ENCODE measurements around the gene UTP25.
A peak's percentile ranks its signal among the peaks of the same experiment; 100 is the strongest.
"Not testable (repeated sequence)": the region's sequence is repeated elsewhere in the genome, so short reads cannot be mapped to it uniquely, and the experiment has no call there.

Gene UTP25

DNA sequence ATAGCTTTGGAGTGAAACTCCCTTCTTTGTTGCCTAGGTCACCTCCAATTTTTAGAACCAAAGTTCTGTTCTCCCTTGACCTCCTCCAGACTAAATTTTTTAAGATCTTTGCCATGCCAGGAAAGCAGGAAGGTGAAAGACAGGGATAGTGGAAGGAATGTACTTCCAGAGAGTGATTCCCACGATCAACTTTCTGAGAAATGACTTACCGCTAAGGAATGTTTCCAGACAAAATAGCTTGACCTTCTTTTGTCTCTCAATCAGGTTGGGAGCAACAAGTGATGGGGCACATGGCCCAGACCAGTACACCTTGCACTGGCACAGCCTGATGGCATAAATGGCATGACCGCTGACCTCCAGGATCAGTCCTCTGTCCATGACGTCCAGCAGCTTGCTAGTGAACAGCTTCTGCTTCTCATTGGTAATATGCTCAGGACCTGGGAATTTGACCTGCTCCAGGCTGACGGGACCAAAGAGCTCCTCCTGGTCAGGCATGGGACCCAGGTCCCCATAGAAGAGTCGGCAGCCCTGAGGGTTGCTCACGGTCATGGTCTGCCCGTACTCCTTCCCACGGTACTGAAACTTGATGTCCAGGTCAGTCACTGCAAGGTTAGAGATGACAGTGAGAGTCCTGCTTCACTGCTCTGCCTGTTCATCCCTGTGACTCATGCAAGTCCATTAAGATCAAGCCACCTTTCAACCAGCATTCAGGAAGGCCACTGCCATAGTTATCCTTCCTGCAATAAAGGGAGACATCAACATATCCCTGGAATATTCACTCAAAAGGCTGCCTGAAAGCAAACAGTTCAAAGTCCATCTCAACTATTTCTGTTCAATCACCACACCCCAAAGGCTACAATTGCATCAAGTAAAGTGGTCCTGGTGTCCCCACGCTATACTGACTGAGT, 37.2 kb upstream of the UTP25 start:
- H3K36me3 ChIP-seq (ENCODE audit: insufficient read depth, low read length) = 0 out of 2 replicates have a peak, but pooled peaks cover 9% of the 10 kb centered on the region
- H3K4me1 ChIP-seq (ENCODE audit: insufficient read depth, low read length) = no peaks in the 10 kb centered on the region
- WGBS = 89% methylated on average over 10 of the region's 10 CpGs
- no peak overlapping the region for H3K4me3 ChIP-seq (ENCODE audit: low read length)
- no peak overlapping the region for H3K27ac ChIP-seq (ENCODE audit: low read depth, low read length)
- no peaks in the 10 kb centered on the region for H3K9me3 ChIP-seq (ENCODE audit: insufficient read depth, low read depth, low read length)
- H3K27me3 ChIP-seq (ENCODE audit: insufficient read depth, low read length) = peaks cover 36% of the 10 kb centered on the region; the same call in 1 of the 2 replicates
- H3K9ac ChIP-seq (ENCODE audit: low read depth, low read length) = no peak overlapping the region

DNA sequence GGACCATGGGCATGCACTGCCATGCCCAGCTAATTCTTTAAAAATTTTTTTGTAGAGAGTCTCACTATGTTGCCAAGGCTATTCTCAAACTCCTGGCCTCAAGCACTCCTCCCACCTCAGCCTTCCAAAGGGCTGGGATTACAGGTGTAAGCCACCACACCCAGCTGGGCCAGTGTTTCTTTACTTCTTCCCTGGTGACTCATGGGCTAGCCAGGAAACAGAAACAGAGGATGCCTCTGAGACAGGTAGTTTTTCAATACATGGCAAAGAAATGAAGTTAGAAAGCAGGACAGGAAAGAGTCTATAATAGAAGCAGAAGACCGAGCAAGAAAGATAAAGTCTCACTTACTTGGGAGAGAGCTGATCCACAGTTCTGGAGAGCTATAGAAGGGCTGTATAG, 35.9 kb upstream of the UTP25 start:
- no peak overlapping the region for H3K4me3 ChIP-seq (ENCODE audit: low read length)
- 57% methylated on average over 1 of the region's 1 CpG for WGBS
- H3K9me3 ChIP-seq (ENCODE audit: insufficient read depth, low read depth, low read length) = no peaks in the 10 kb centered on the region
- no peak overlapping the region for H3K27ac ChIP-seq (ENCODE audit: low read depth, low read length)
- peaks cover 25% of the 10 kb centered on the region; the same call in 1 of the 2 replicates for H3K27me3 ChIP-seq (ENCODE audit: insufficient read depth, low read length)
- 0 out of 2 replicates have a peak, but pooled peaks cover 9% of the 10 kb centered on the region for H3K36me3 ChIP-seq (ENCODE audit: insufficient read depth, low read length)
- H3K9ac ChIP-seq (ENCODE audit: low read depth, low read length) = no peak overlapping the region
- no peaks in the 10 kb centered on the region for H3K4me1 ChIP-seq (ENCODE audit: insufficient read depth, low read length)

DNA sequence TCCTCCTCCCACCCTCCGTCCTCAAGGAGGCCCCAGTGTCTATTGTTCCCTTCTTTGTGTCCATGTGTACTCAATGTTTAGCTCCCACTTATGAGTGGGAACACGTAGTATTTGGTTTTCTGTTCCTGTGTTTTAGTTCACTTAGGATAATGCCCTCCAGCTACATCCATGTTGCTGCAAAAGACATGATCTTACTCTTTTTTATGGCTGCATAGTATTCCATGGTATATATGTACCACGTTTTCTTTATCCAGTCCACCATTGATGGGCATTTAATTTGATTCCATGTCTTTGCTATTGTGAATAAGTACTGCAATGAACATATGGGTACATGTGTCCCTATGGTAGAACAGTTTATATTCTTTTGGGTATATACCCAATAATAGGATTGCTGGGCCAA, 34.1 kb upstream of the UTP25 start:
- H3K9ac ChIP-seq (ENCODE audit: low read depth, low read length); H3K27ac ChIP-seq (ENCODE audit: low read depth, low read length); H3K36me3 ChIP-seq (ENCODE audit: insufficient read depth, low read length); H3K4me1 ChIP-seq (ENCODE audit: insufficient read depth, low read length); H3K27me3 ChIP-seq (ENCODE audit: insufficient read depth, low read length); H3K9me3 ChIP-seq (ENCODE audit: insufficient read depth, low read depth, low read length); H3K4me3 ChIP-seq (ENCODE audit: low read length): not testable (repeated sequence)
- WGBS = 84% methylated on average over 2 of the region's 3 CpGs

GRCh38 chr1:209797978-209798639, 29.7 kb upstream of the UTP25 start:
- peaks cover 6% of the 10 kb centered on the region; the same call in 1 of the 2 replicates for H3K27me3 ChIP-seq (ENCODE audit: insufficient read depth, low read length)
- no peaks in the 10 kb centered on the region for H3K9me3 ChIP-seq (ENCODE audit: insufficient read depth, low read depth, low read length)
- H3K9ac ChIP-seq (ENCODE audit: low read depth, low read length) = no peak overlapping the region
- H3K4me1 ChIP-seq (ENCODE audit: insufficient read depth, low read length) = no peaks in the 10 kb centered on the region
- H3K27ac ChIP-seq (ENCODE audit: low read depth, low read length) = no peak overlapping the region
- no peaks in the 10 kb centered on the region for H3K36me3 ChIP-seq (ENCODE audit: insufficient read depth, low read length)
- no peak overlapping the region for H3K4me3 ChIP-seq (ENCODE audit: low read length)
- 83% methylated on average over 9 of the region's 9 CpGs for WGBS

DNA sequence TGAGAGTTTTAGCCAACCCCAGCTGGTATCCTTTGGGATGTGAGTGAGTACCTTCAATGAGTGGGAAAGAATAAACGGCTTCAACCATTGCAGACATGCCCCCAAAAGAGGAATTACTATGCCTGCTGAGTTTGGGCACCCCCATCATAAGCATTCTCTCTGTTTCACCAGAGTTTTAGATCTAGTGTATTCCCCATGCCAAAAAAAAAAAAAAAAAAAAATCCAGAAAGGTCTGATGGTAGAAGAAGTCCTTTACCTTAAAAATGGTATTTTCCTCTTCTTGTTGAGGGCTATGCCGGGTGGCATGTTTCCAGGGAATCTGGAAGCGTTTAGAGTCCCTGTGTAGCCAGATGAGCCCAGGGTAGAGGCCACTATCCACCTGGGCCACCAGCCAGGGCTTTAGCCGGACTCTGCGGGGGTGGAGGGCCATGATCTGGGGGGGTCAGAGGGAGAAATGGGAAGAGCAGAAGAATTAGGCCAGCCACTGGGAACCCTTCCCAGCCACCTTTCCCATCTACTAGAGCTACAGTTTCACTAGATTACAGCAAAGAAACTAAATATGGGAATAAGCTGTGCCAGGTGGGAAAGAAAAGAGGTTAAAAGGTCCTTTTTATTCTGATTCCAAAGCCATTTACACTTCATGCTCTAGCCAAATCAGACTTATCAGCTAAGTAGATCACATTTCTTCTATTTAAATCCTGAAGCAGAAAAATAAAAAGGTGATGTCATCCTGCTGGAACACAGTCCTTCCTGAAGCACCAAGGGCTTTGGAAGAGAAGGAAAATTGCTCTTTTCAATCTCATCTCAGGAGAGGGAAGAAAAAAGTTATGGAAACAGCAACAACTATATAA, 26.6 kb upstream of the UTP25 start:
- H3K4me3 ChIP-seq (ENCODE audit: low read length) = no peak overlapping the region
- 97% methylated on average over 4 of the region's 5 CpGs for WGBS
- H3K4me1 ChIP-seq (ENCODE audit: insufficient read depth, low read length) = peaks cover under 1% of the 10 kb centered on the region; the same call in 1 of the 2 replicates
- no peak overlapping the region for H3K9ac ChIP-seq (ENCODE audit: low read depth, low read length)
- H3K27ac ChIP-seq (ENCODE audit: low read depth, low read length) = no peak overlapping the region
- H3K27me3 ChIP-seq (ENCODE audit: insufficient read depth, low read length) = peaks cover 26% of the 10 kb centered on the region; the same call in 1 of the 2 replicates
- no peaks in the 10 kb centered on the region for H3K9me3 ChIP-seq (ENCODE audit: insufficient read depth, low read depth, low read length)
- no peaks in the 10 kb centered on the region for H3K36me3 ChIP-seq (ENCODE audit: insufficient read depth, low read length)

DNA sequence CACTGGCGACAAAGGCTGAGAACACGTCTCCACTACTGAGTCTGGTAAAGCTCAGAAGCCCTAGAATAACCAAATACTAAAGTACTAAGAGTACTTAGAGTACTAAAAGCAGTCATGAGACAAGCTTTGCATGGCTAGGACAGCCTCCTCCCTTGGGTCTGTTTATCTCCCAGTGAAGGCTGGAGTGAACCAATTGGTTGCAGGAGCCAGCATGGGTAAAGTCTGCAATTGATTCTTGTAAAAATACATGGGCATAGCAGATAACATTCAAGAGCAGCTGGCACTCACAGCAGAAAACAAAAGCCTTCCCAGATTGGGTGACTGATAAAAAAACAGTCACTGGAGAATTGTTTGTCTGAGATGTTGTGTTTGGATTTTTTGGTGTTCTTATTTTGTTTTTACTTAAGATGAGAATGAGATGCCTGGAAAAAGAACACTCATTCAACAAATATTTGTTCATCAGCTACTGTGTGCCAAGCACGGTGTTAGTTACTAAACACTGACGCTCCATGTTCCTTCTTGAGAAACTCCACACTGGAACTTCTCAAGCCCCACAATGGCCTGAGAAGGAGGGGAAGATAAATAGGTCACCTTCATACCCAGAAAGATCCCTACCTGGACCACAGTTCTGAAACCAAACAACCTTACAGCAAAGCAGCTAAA, 25.5 kb upstream of the UTP25 start:
- WGBS = 93% methylated on average over 4 of the region's 4 CpGs
- Histone ChIP-seq H3K4me3 (ENCODE audit: low read length) (no peak overlapping the region), H3K4me1 (ENCODE audit: insufficient read depth, low read length) (peaks cover 3% of the 10 kb centered on the region; the same call in 1 of the 2 replicates), H3K27ac (ENCODE audit: low read depth, low read length) (no peak overlapping the region), H3K36me3 (ENCODE audit: insufficient read depth, low read length) (no peaks in the 10 kb centered on the region), H3K27me3 (ENCODE audit: insufficient read depth, low read length) (peaks cover 26% of the 10 kb centered on the region; the same call in 1 of the 2 replicates), H3K9ac (ENCODE audit: low read depth, low read length) (no peak overlapping the region), H3K9me3 (ENCODE audit: insufficient read depth, low read depth, low read length) (no peaks in the 10 kb centered on the region)

- Histone ChIP-seq H3K4me3 (ENCODE audit: low read length) (no peak overlapping the region), H3K36me3 (ENCODE audit: insufficient read depth, low read length) (no peaks in the 10 kb centered on the region), H3K9me3 (ENCODE audit: insufficient read depth, low read depth, low read length) (no peaks in the 10 kb centered on the region), H3K9ac (ENCODE audit: low read depth, low read length) (no peak overlapping the region), H3K27ac (ENCODE audit: low read depth, low read length) (no peak overlapping the region), H3K27me3 (ENCODE audit: insufficient read depth, low read length) (peaks cover 26% of the 10 kb centered on the region; the same call in 1 of the 2 replicates), H3K4me1 (ENCODE audit: insufficient read depth, low read length) (peaks cover 3% of the 10 kb centered on the region; the same call in 1 of the 2 replicates)
- 87% methylated on average over 4 of the region's 4 CpGs for WGBS
Observed at GRCh38 chr1:209802780-209803152, 25.0 kb upstream of the UTP25 start.

DNA sequence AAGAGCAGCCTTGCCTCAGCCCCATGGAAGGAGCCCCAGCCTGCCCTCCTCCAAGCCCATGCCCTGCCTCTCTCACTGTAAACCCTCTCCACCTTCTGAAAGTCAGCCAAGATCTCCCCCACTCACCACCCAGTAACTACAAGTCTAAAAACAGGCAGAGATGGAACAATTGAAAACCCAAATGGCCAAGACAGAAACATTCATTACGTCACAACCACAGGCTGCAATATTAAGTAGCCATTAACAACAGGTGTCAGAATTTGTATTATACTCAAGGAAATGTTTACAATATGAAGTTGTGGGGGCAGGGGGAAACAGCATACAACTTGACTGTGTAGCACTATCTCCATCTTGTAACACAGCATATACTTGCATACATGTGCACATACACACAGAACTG, 24.2 kb upstream of the UTP25 start:
- Histone ChIP-seq H3K4me1 (ENCODE audit: insufficient read depth, low read length) (peaks cover 3% of the 10 kb centered on the region; the same call in 1 of the 2 replicates), H3K9ac (ENCODE audit: low read depth, low read length) (no peak overlapping the region), H3K9me3 (ENCODE audit: insufficient read depth, low read depth, low read length) (no peaks in the 10 kb centered on the region), H3K36me3 (ENCODE audit: insufficient read depth, low read length) (no peaks in the 10 kb centered on the region), H3K27ac (ENCODE audit: low read depth, low read length) (no peak overlapping the region), H3K4me3 (ENCODE audit: low read length) (no peak overlapping the region), H3K27me3 (ENCODE audit: insufficient read depth, low read length) (peaks cover 26% of the 10 kb centered on the region; the same call in 1 of the 2 replicates)
- WGBS = 91% methylated on average over 1 of the region's 1 CpG

DNA sequence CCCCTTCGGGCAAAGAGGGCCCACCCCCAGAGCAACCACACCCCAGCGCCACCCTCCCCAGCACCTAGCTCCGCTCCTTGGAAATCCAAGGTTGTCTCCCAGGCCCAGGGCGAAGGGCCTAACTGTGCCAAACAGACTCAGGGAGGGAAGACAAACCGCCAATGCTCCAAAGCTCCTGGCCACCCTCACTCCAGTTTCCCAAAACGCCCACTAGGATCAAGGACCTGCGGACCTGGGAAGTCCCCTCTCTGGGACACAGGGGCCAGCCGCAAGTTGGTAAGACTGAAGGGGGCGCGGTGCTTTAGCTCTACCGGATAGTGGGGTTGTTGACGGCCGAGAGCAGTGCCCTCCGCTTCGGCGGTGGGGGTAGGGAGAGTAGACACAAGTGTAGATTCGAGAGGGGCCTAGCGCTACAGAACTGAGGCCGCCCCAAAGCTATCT, 22.4 kb upstream of the UTP25 start:
- Histone ChIP-seq H3K9me3 (ENCODE audit: insufficient read depth, low read depth, low read length) (no peaks in the 10 kb centered on the region), H3K27me3 (ENCODE audit: insufficient read depth, low read length) (peaks cover 26% of the 10 kb centered on the region; the same call in 1 of the 2 replicates), H3K36me3 (ENCODE audit: insufficient read depth, low read length) (no peaks in the 10 kb centered on the region), H3K27ac (ENCODE audit: low read depth, low read length) (no peak overlapping the region), H3K4me3 (ENCODE audit: low read length) (peak overlapping the region; percentile 68), H3K9ac (ENCODE audit: low read depth, low read length) (peak overlapping the region; percentile 29; the same call in 1 of the 2 replicates), H3K4me1 (ENCODE audit: insufficient read depth, low read length) (peaks cover 3% of the 10 kb centered on the region; the same call in 1 of the 2 replicates)
- 76% methylated on average over 19 of the region's 19 CpGs for WGBS
